Measurements from ENCODE around the gene SND1.

SND1 gene

GRCh38 chr7:128031901-128032604 lies 380.1 kb downstream of the SND1 start:
- DNase-seq (ENCODE audit: low read depth in 1 of 2, low spot score in 1 of 2), result peak in 1 of 2 donors; percentile 41

- DNase-seq (ENCODE audit: low read depth in 1 of 2, low spot score in 1 of 2), result no peak
Observed at GRCh38 chr7:128032605-128033235, 380.7 kb downstream of the SND1 start.

- DNase-seq (ENCODE audit: low read depth in 1 of 2, low spot score in 1 of 2), result no peak
Observed at GRCh38 chr7:128033246-128033645, 381.3 kb downstream of the SND1 start.

- DNase-seq (ENCODE audit: low read depth in 1 of 2, low spot score in 1 of 2), result no peak
Observed at GRCh38 chr7:128034825-128035224, 382.8 kb downstream of the SND1 start.

GRCh38 chr7:128035712-128036111 lies 383.7 kb downstream of the SND1 start:
- DNase-seq (ENCODE audit: low read depth in 1 of 2, low spot score in 1 of 2), result no peak

GRCh38 chr7:128036226-128036940 lies 384.4 kb downstream of the SND1 start:
- DNase-seq (ENCODE audit: low read depth in 1 of 2, low spot score in 1 of 2), result no peak

GRCh38 chr7:128037081-128037480 lies 385.1 kb downstream of the SND1 start:
- DNase-seq (ENCODE audit: low read depth in 1 of 2, low spot score in 1 of 2), result no peak

- no peak for DNase-seq (ENCODE audit: low read depth in 1 of 2, low spot score in 1 of 2)
Observed at GRCh38 chr7:128037880-128038619, 386.1 kb downstream of the SND1 start.

- no peak for DNase-seq (ENCODE audit: low read depth in 1 of 2, low spot score in 1 of 2)
Observed at GRCh38 chr7:128039544-128039953, 387.6 kb downstream of the SND1 start.

- no peak for DNase-seq (ENCODE audit: low read depth in 1 of 2, low spot score in 1 of 2)
Observed at GRCh38 chr7:128040205-128040604, 388.2 kb downstream of the SND1 start.

- DNase-seq (ENCODE audit: low read depth in 1 of 2, low spot score in 1 of 2), result no peak
Observed at GRCh38 chr7:128041203-128041602, 389.2 kb downstream of the SND1 start.

GRCh38 chr7:128042012-128042411 lies 390.0 kb downstream of the SND1 start:
- DNase-seq (ENCODE audit: low read depth in 1 of 2, low spot score in 1 of 2), result no peak

GRCh38 chr7:128044064-128044463 lies 392.1 kb downstream of the SND1 start:
- DNase-seq (ENCODE audit: low read depth in 1 of 2, low spot score in 1 of 2), result no peak

GRCh38 chr7:128045158-128045557 lies 393.2 kb downstream of the SND1 start:
- no peak for DNase-seq (ENCODE audit: low read depth in 1 of 2, low spot score in 1 of 2)

GRCh38 chr7:128045766-128046165 lies 393.8 kb downstream of the SND1 start:
- no peak for DNase-seq (ENCODE audit: low read depth in 1 of 2, low spot score in 1 of 2)

GRCh38 chr7:128052404-128052803 lies 400.4 kb downstream of the SND1 start:
- no peak for DNase-seq (ENCODE audit: low read depth in 1 of 2, low spot score in 1 of 2)

- DNase-seq (ENCODE audit: low read depth in 1 of 2, low spot score in 1 of 2), result no peak
Observed at GRCh38 chr7:128053023-128053422, 401.0 kb downstream of the SND1 start.

GRCh38 chr7:128053991-128054390 lies 402.0 kb downstream of the SND1 start:
- DNase-seq (ENCODE audit: low read depth in 1 of 2, low spot score in 1 of 2), result no peak

- DNase-seq (ENCODE audit: low read depth in 1 of 2, low spot score in 1 of 2), result no peak
Observed at GRCh38 chr7:128054511-128054910, 402.5 kb downstream of the SND1 start.

GRCh38 chr7:128055637-128056036 lies 403.6 kb downstream of the SND1 start:
- no peak for DNase-seq (ENCODE audit: low read depth in 1 of 2, low spot score in 1 of 2)

- DNase-seq (ENCODE audit: low read depth in 1 of 2, low spot score in 1 of 2), result no peak
Observed at GRCh38 chr7:128056901-128057300, 404.9 kb downstream of the SND1 start.

- no peak for DNase-seq (ENCODE audit: low read depth in 1 of 2, low spot score in 1 of 2)
Observed at GRCh38 chr7:128057909-128058308, 405.9 kb downstream of the SND1 start.

Data from stimulated activated CD4-positive, alpha-beta T cell treated with anti-CD3 and anti-CD28 coated beads, Interleukin-15, amount 100 ng/mL, for 1 hour (primary cell).